ENCODE results near the gene PCMTD2.

Gene PCMTD2

GRCh38 chr20:64220420-64220819 is 35.1 kb upstream of the PCMTD2 start:
- Histone ChIP-seq H3K4me3 (ENCODE audit: low read depth, low read length) (no peak overlapping the region), H3K27ac (ENCODE audit: extremely low read depth, low read depth, low read length) (no peak overlapping the region), H3K9me3 (ENCODE audit: control insufficient read depth, insufficient read depth, low read depth, low read length) (no peaks in the 10 kb centered on the region), H3K36me3 (ENCODE audit: control insufficient read depth in 2 of 2, insufficient read depth in 1 of 2, low read length in 2 of 2) (no peaks in the 10 kb centered on the region), H3K4me1 (ENCODE audit: control insufficient read depth, insufficient read depth, low read length) (no peaks in the 10 kb centered on the region)
- TF ChIP-seq ZNF791 (tag by site-specific recombination; IDR thresholded peaks at IDR 0.05) (no peak), ZNF677 (tag by site-specific recombination; IDR thresholded peaks at IDR 0.05) (no peak), ZNF394 (tag by site-specific recombination; IDR thresholded peaks at IDR 0.05; ENCODE audit: borderline replicate concordance) (no peak), ZNF549 (tag by site-specific recombination; IDR thresholded peaks at IDR 0.05) (no peak), ZBTB7A (tag by site-specific recombination; IDR thresholded peaks at IDR 0.05; ENCODE audit: low read depth) (no peak), ZNF600 (tag by site-specific recombination; IDR thresholded peaks at IDR 0.05) (no peak), ZEB2 (tag by site-specific recombination; IDR thresholded peaks at IDR 0.05) (no peak), MZF1 (tag by site-specific recombination; IDR thresholded peaks at IDR 0.05; ENCODE audit: borderline replicate concordance) (no peak), ZNF701 (tag by site-specific recombination; IDR thresholded peaks at IDR 0.05) (no peak), ZFHX2 (tag by site-specific recombination; conservative IDR thresholded peaks at IDR 0.05) (no peak), ZNF423 (tag by site-specific recombination; IDR thresholded peaks at IDR 0.05) (no peak)
- TF ChIP-seq, protein P1, sequence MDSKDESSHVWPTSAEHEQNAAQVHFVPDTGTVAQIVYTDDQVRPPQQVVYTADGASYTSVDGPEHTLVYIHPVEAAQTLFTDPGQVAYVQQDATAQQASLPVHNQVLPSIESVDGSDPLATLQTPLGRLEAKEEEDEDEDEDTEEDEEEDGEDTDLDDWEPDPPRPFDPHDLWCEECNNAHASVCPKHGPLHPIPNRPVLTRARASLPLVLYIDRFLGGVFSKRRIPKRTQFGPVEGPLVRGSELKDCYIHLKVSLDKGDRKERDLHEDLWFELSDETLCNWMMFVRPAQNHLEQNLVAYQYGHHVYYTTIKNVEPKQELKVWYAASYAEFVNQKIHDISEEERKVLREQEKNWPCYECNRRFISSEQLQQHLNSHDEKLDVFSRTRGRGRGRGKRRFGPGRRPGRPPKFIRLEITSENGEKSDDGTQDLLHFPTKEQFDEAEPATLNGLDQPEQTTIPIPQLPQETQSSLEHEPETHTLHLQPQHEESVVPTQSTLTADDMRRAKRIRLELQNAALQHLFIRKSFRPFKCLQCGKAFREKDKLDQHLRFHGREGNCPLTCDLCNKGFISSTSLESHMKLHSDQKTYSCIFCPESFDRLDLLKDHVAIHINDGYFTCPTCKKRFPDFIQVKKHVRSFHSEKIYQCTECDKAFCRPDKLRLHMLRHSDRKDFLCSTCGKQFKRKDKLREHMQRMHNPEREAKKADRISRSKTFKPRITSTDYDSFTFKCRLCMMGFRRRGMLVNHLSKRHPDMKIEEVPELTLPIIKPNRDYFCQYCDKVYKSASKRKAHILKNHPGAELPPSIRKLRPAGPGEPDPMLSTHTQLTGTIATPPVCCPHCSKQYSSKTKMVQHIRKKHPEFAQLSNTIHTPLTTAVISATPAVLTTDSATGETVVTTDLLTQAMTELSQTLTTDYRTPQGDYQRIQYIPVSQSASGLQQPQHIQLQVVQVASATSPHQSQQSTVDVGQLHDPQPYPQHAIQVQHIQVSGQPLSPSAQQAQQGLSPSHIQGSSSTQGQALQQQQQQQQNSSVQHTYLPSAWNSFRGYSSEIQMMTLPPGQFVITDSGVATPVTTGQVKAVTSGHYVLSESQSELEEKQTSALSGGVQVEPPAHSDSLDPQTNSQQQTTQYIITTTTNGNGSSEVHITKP (tag by site-specific recombination; IDR thresholded peaks at IDR 0.05) = no peak
- TF ChIP-seq, protein P2, sequence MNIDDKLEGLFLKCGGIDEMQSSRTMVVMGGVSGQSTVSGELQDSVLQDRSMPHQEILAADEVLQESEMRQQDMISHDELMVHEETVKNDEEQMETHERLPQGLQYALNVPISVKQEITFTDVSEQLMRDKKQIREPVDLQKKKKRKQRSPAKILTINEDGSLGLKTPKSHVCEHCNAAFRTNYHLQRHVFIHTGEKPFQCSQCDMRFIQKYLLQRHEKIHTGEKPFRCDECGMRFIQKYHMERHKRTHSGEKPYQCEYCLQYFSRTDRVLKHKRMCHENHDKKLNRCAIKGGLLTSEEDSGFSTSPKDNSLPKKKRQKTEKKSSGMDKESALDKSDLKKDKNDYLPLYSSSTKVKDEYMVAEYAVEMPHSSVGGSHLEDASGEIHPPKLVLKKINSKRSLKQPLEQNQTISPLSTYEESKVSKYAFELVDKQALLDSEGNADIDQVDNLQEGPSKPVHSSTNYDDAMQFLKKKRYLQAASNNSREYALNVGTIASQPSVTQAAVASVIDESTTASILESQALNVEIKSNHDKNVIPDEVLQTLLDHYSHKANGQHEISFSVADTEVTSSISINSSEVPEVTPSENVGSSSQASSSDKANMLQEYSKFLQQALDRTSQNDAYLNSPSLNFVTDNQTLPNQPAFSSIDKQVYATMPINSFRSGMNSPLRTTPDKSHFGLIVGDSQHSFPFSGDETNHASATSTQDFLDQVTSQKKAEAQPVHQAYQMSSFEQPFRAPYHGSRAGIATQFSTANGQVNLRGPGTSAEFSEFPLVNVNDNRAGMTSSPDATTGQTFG (tag by site-specific recombination; IDR thresholded peaks at IDR 0.05; ENCODE audit: borderline replicate concordance) = no peak
- POLR2A ChIA-PET = no interaction called here
- CTCF ChIA-PET = no interaction called here

DNA sequence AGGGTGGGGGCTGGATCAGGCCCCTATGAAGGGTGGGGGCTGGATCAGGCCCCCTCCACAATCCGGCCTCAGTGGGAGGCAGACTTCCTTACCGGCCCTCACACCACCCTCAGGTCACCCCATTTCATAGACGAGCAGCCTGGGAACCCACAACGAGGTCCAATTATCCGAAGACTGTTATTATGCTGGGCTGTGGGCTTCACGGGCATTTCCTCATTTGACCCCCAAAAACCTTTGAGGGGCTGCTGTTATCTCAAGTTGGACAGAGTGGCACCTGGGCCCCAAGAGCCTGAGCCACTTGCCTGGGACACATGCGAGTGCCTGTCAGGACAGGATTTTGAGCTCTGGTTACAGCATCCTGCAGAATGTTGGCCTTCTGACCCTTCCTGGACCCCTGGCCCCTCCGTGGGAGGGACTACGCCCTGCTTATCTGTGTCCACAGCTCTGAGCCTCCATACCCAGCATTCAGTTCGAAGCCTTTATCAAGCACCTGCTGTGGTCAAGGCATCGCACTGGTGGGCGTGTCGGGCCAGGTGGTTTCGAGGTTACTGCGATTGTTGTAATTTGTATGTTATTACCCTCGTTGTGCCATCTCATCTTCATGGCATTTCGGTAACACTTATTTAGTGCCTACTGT is 34.5 kb upstream of the PCMTD2 start:
- no peaks in the 10 kb centered on the region for H3K9me3 ChIP-seq (ENCODE audit: control insufficient read depth, insufficient read depth, low read depth, low read length)
- POLR2A ChIA-PET = no interaction called here
- no peak overlapping the region for H3K4me3 ChIP-seq (ENCODE audit: low read depth, low read length)
- CTCF ChIA-PET = no interaction called here
- H3K4me1 ChIP-seq (ENCODE audit: control insufficient read depth, insufficient read depth, low read length) = no peaks in the 10 kb centered on the region
- no peak overlapping the region for H3K27ac ChIP-seq (ENCODE audit: extremely low read depth, low read depth, low read length)
- no peaks in the 10 kb centered on the region for H3K36me3 ChIP-seq (ENCODE audit: control insufficient read depth in 2 of 2, insufficient read depth in 1 of 2, low read length in 2 of 2)
- TF ChIP-seq ZNF48 (tag by site-specific recombination; IDR thresholded peaks at IDR 0.05) (no peak), KLF9 (tag by site-specific recombination; IDR thresholded peaks at IDR 0.05; ENCODE audit: low read depth) (peak; percentile 39; the same call in 1 of the 2 replicates)

DNA sequence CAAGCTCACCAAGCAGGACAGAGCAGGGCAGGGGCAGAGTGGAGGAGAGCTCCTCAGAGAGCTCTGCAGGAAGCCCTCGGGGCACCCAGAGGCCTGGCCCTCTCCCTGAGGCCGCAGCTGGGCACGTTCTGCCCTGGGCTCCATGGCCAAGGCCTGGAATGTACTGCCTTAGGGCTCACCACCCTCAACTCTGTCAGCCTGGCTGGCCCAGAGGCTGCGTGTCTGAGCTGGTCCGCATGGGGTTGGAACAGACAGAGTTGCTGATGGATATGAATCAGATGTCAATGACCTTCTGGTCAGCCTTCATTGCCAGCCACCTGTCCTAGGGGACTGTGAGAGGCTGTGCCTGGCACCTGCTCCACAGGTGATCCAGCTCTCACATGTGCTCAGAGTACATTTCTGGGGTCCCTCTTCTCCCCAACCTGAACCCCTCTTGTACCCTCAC is 33.2 kb upstream of the PCMTD2 start:
- H3K9me3 ChIP-seq (ENCODE audit: control insufficient read depth, insufficient read depth, low read depth, low read length) = no peaks in the 10 kb centered on the region
- H3K4me1 ChIP-seq (ENCODE audit: control insufficient read depth, insufficient read depth, low read length) = no peaks in the 10 kb centered on the region
- no peak for TF ChIP-seq ZFP69B (tag by site-specific recombination; IDR thresholded peaks at IDR 0.05)
- peak; percentile 71 for TF ChIP-seq SCRT2 (tag by site-specific recombination; IDR thresholded peaks at IDR 0.05)
- POLR2A ChIA-PET = no interaction called here
- no peak overlapping the region for H3K27ac ChIP-seq (ENCODE audit: extremely low read depth, low read depth, low read length)
- CTCF ChIA-PET = interaction anchor here (0.7 to 1.2 kb wide), 3 partner anchors 16 to 38 kb away, joined by 3 read pairs; no protein-coding TSS in a partner anchor
- H3K36me3 ChIP-seq (ENCODE audit: control insufficient read depth in 2 of 2, insufficient read depth in 1 of 2, low read length in 2 of 2) = no peaks in the 10 kb centered on the region
- H3K4me3 ChIP-seq (ENCODE audit: low read depth, low read length) = no peak overlapping the region
